ENCODE results near the gene PRKCA. TPM values are rescaled to one million over a fixed set of nuclear protein-coding genes. Genes with fewer than 3 reads are reported as not detected.
A peak's percentile ranks its signal among the peaks of the same experiment; 100 is the strongest.

PRKCA gene
- total and polyA plus RNA-seq, 9 of the 15 experiments (the other 6 are each of a cell fraction or from before 2014, with no cell fraction given), result 3.2 to 33.0 (median 17.8) TPM

DNA sequence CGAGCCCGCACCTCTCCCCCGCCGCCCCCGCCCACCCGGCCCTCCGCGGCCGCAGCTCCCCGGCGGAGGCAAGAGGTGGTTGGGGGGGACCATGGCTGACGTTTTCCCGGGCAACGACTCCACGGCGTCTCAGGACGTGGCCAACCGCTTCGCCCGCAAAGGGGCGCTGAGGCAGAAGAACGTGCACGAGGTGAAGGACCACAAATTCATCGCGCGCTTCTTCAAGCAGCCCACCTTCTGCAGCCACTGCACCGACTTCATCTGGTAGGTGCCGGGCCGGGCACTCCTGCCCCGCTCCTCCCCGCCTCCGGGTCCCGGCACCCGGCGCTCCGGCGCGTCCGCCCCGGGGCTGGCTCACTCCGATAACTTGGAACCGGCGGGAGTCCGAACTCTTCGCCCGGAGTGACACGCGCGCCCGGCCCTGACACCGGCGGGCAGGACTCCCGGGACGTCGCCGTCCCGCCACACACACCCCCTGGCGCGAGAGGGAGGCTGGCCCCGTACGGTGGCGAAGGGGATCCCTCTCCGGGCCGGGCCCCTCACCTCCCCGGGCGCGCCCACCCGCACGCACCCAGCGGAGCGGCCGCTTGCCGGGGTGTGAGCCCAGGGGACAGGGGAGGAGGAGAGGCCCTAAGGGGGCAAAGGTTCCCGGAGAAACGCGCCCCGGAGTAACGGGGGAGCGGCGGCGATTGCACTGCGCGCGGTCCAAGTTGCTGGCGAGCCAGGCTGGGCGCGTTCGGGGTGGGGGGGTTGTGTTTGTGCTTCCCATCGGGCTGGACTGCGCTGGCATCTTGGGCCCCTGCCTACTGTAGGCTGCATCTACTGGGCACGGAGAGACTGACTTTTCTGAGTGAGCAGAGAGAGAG, 581 bp downstream of the PRKCA start (continued):
- no peak for TF ChIP-seq SETDB1 (IDR thresholded peaks at IDR 0.05; ENCODE audit: low read length)
- TF ChIP-seq, protein P1, sequence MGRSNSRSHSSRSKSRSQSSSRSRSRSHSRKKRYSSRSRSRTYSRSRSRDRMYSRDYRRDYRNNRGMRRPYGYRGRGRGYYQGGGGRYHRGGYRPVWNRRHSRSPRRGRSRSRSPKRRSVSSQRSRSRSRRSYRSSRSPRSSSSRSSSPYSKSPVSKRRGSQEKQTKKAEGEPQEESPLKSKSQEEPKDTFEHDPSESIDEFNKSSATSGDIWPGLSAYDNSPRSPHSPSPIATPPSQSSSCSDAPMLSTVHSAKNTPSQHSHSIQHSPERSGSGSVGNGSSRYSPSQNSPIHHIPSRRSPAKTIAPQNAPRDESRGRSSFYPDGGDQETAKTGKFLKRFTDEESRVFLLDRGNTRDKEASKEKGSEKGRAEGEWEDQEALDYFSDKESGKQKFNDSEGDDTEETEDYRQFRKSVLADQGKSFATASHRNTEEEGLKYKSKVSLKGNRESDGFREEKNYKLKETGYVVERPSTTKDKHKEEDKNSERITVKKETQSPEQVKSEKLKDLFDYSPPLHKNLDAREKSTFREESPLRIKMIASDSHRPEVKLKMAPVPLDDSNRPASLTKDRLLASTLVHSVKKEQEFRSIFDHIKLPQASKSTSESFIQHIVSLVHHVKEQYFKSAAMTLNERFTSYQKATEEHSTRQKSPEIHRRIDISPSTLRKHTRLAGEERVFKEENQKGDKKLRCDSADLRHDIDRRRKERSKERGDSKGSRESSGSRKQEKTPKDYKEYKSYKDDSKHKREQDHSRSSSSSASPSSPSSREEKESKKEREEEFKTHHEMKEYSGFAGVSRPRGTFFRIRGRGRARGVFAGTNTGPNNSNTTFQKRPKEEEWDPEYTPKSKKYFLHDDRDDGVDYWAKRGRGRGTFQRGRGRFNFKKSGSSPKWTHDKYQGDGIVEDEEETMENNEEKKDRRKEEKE (IDR thresholded peaks at IDR 0.05; ENCODE audit: borderline replicate concordance in 1 of 2, control insufficient read depth in 1 of 2, low read depth in 2 of 2, low read length in 1 of 2), result no peak
- TF ChIP-seq, protein P2, sequence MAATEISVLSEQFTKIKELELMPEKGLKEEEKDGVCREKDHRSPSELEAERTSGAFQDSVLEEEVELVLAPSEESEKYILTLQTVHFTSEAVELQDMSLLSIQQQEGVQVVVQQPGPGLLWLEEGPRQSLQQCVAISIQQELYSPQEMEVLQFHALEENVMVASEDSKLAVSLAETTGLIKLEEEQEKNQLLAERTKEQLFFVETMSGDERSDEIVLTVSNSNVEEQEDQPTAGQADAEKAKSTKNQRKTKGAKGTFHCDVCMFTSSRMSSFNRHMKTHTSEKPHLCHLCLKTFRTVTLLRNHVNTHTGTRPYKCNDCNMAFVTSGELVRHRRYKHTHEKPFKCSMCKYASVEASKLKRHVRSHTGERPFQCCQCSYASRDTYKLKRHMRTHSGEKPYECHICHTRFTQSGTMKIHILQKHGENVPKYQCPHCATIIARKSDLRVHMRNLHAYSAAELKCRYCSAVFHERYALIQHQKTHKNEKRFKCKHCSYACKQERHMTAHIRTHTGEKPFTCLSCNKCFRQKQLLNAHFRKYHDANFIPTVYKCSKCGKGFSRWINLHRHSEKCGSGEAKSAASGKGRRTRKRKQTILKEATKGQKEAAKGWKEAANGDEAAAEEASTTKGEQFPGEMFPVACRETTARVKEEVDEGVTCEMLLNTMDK (IDR thresholded peaks at IDR 0.05; ENCODE audit: borderline replicate concordance, insufficient read depth, low read depth, low read length, poor library complexity, severe bottlenecking), result peak; percentile 21
- TF ChIP-seq GABPB1 (CRISPR knock-in tag; IDR thresholded peaks at IDR 0.05), result peak; percentile 32; the same call in 1 of the 2 replicates
- TF ChIP-seq ZNF583 (CRISPR knock-in tag; IDR thresholded peaks at IDR 0.05), result no peak
- TF ChIP-seq, protein P3, sequence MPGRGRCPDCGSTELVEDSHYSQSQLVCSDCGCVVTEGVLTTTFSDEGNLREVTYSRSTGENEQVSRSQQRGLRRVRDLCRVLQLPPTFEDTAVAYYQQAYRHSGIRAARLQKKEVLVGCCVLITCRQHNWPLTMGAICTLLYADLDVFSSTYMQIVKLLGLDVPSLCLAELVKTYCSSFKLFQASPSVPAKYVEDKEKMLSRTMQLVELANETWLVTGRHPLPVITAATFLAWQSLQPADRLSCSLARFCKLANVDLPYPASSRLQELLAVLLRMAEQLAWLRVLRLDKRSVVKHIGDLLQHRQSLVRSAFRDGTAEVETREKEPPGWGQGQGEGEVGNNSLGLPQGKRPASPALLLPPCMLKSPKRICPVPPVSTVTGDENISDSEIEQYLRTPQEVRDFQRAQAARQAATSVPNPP (IDR thresholded peaks at IDR 0.05; ENCODE audit: borderline replicate concordance, insufficient read depth, insufficient read length), result no peak
- TF ChIP-seq NCOR1 (IDR thresholded peaks at IDR 0.05), result no peak
- no peak; a peak in 2 of 4 replicates for TF ChIP-seq HDAC1 (IDR thresholded peaks at IDR 0.05)
- no peak for TF ChIP-seq IFI16 (CRISPR knock-in tag; IDR thresholded peaks at IDR 0.05)
- TF ChIP-seq MED1 (CRISPR knock-in tag; IDR thresholded peaks at IDR 0.05; ENCODE audit: borderline replicate concordance), result no peak
- TF ChIP-seq ILK (tag; IDR thresholded peaks at IDR 0.05; ENCODE audit: borderline replicate concordance, low read depth), result no peak
- TF ChIP-seq PHF20 (IDR thresholded peaks at IDR 0.05; ENCODE audit: partially characterized antibody), result no peak
- TF ChIP-seq, protein P4, sequence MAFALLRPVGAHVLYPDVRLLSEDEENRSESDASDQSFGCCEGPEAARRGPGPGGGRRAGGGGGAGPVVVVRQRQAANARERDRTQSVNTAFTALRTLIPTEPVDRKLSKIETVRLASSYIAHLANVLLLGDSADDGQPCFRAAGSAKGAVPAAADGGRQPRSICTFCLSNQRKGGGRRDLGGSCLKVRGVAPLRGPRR (CRISPR knock-in tag; IDR thresholded peaks at IDR 0.05), result no peak
- no peak for TF ChIP-seq ZNF217 (CRISPR knock-in tag; IDR thresholded peaks at IDR 0.05)
- TF ChIP-seq ASH1L (IDR thresholded peaks at IDR 0.05; ENCODE audit: borderline replicate concordance, low read depth, partially characterized antibody), result no peak
- TF ChIP-seq ARHGAP35 (IDR thresholded peaks at IDR 0.05; ENCODE audit: partially characterized antibody), result no peak
- TF ChIP-seq SRF (CRISPR knock-in tag; IDR thresholded peaks at IDR 0.05), result no peak
- no peak for TF ChIP-seq TRIM24 (IDR thresholded peaks at IDR 0.05)
- peak; percentile 24 for TF ChIP-seq SMAD4 (CRISPR knock-in tag; conservative IDR thresholded peaks at IDR 0.05)
- TF ChIP-seq POLR2A (conservative IDR thresholded peaks at IDR 0.05), result no peak
- TF ChIP-seq MEIS2 (IDR thresholded peaks at IDR 0.05; ENCODE audit: partially characterized antibody), result no peak
- TF ChIP-seq ZNF311 (CRISPR knock-in tag; IDR thresholded peaks at IDR 0.05), result no peak

All from K562 (cell line).